Heart right ventricle (tissue), 16 donors: ENCODE results near the gene CPD. TPM values are rescaled to one million over a fixed set of nuclear protein-coding genes. Genes with fewer than 3 reads are reported as not detected.
"Not testable (repeated sequence)": the region's sequence is repeated elsewhere in the genome, so short reads cannot be mapped to it uniquely, and the experiment has no call there.

Experiments used
- ATAC-seq, 8 donors: fragments of 200-7000 bp; cut with Tn5 transposase; one replicate each; pipeline ENCODE4 v1.9.1; 2020; ENCODE audit warnings: mild to moderate bottlenecking in 8 of 8, moderate library complexity in 8 of 8, moderate number of reproducible peaks in 1 of 8
- DNase-seq, 2 donors: peaks; one replicate each; pipeline ENCODE4 v3.0.0-alpha.2; 2020
- H3K27ac ChIP-seq, 10 donors: fragments of 200-600 bp; sonication (generic) in 2 of 10; one replicate each; pipeline versions ENCODE4 v1.5.0 to v1.8.0; 2020 to 2022; ENCODE audit warnings: mild to moderate bottlenecking in 3 of 10
- H3K27me3 ChIP-seq, 7 donors: fragments of 200-600 bp; one replicate each; pipeline ENCODE4 v1.8.0; 2021 to 2022; ENCODE audit warnings: mild to moderate bottlenecking in 2 of 7
- H3K36me3 ChIP-seq, 9 donors: fragments of 200-600 bp; sonication (generic) in 1 of 9; one replicate each; pipeline versions ENCODE4 v1.5.0 to v1.8.0; 2020 to 2022; ENCODE audit warnings: mild to moderate bottlenecking in 2 of 9
- H3K4me1 ChIP-seq, 9 donors: fragments of 200-600 bp; sonication (generic) in 1 of 9; one replicate each; pipeline versions ENCODE4 v1.5.0 to v1.8.0; 2020 to 2022; ENCODE audit warnings: mild to moderate bottlenecking in 4 of 9
- H3K4me3 ChIP-seq, 10 donors: fragments of 200-600 bp; sonication (generic) in 2 of 10; one replicate each; pipeline versions ENCODE4 v1.5.0 to v1.8.0; 2020 to 2022; ENCODE audit warnings: mild to moderate bottlenecking in 7 of 10, moderate library complexity in 2 of 10
- H3K9me3 ChIP-seq, 11 donors: fragments of 200-600 bp in 10 of 11; sonication (generic) in 2 of 11; one replicate each; pipeline versions ENCODE4 v1.5.0 to v1.8.0; 2013 to 2022; ENCODE audit warnings: mild to moderate bottlenecking in 2 of 11, control low read depth in 1 of 11, moderate library complexity in 1 of 11
- CTCF ChIP-seq, 9 donors: fragments of 200-600 bp; sonication (generic) in 2 of 9; IDR thresholded peaks; one replicate each; pipeline versions ENCODE4 v1.5.0 to v1.8.0; 2021 to 2022; ENCODE audit warnings: antibody characterized with exemption in 9 of 9, mild to moderate bottlenecking in 5 of 9, moderate library complexity in 1 of 9
- WGBS, 2 donors: extraction: QIAGEN DNeasy Blood & Tissue Kit; methylation state at CpG; one replicate each; pipeline ENCODE4 v1.1.7; 2013; ENCODE audit warnings: inconsistent platforms in 1 of 2; 5-methylcytosine and 5-hydroxymethylcytosine counted together
- intact Hi-C, 10 donors: fragments of 100-400 bp; cut with DNase I; formaldehyde crosslinking; loops; one replicate each; pipeline versions ENCODE4 v1.11.1 to v1.14.2; 2022
- polyA plus RNA-seq, 2 donors: library from polyadenylated mRNA; stranded (reverse); fragments of 200-250 nt; gene quantifications; one replicate each; pipeline ENCODE4 v1.2.3, GENCODE V29; 2013
- total RNA-seq, 10 donors: library from RNA; stranded (reverse); fragmentation: NEBNext Ultra II Directional in 3 of 10; extraction: Animal tissue kit (Norgen Biotek cat#: 25700) in 3 of 10; gene quantifications; one replicate each; pipeline versions ENCODE4 v1.2.1 to v1.2.4, GENCODE V29; 2021 to 2023
- donor health status: Arrhythmogenic right ventricular cardiomyopathy.
- donor health status: ischemic (EF 13 %, LVEDD 7.1; RV severe dilation, severe dysfunction).
- donor health status: healthy with polysubstance abuse.
- donor health status: DM: no; HTN: yes; CAD: no.
- donor health status: DM: no; HTN: no; CAD: no.
- donor health status: ischemic (EF 25% LVEDD 6.9; RV normal size, moderate dysfunction).
- donor health status: ischemic (EF 25% LVEDD 5.7; RV mildly dilated, moderate dysfunction).
- donor health status: healthy.
- donor health status: DM: yes; HTN: yes; CAD: no.
- donor health status: Ischemic cardiomyopathy.
- donor health status: ischemic (EF 35%, LVEDD 5.7; RV mildly dilated, moderate dysfunction).
- donor health status: nonischemic (EF 11% LVEDD 7.7; RV severe dilation, severe dysfunction).
- donor health status: DM: yes; HTN: yes; CAD: no.
- donor health status: PGD.
- donor health status: ischemic (EF 29% LVEDD 5.4; RV normal size, mild dysfunction).
- donor health status: nonischemic (EF 23%, LVEDD 6.1; RV moderate dilation, normal function).

The CPD gene
- total and polyA plus RNA-seq, 12 donors: 4.2 to 44.0 (median 22.6) TPM

- H3K27ac ChIP-seq: peak overlapping the region in 1 of 10 donors; percentile 39
- WGBS, 2 donors: 86 to 90% methylated on average over 1 of the region's 1 CpG
Observed at GRCh38 chr17:30429155-30429554, 50.4 kb downstream of the CPD start.

GRCh38 chr17:30433514-30433913, 54.8 kb downstream of the CPD start:
- intact Hi-C loops: loop anchor here in 1 of 10 donors (10.0 kb wide), 1 partner anchor 89 kb away; no protein-coding TSS in a partner anchor
- ATAC-seq: peak in 2 of 8 donors; percentile 57 to 67

More at GRCh38 chr17:30429155-30429554, 50.4 kb downstream of the CPD start:
- Histone ChIP-seq H3K36me3 (peaks cover 0 to 87% (median 15%) of the 10 kb centered on the region in 9 donors), H3K4me1 (peaks cover 0 to 14% (median 0%) of the 10 kb centered on the region in 9 donors), H3K4me3 (no peak overlapping the region), H3K27me3 (no peaks in the 10 kb centered on the region), H3K9me3 (no peaks in the 10 kb centered on the region)
- TF ChIP-seq CTCF (IDR thresholded peaks at IDR 0.05): no peak
- DNase-seq: no peak
- intact Hi-C loops: no loop called here
- ATAC-seq: no peak

GRCh38 chr17:30436729-30437128, 58.0 kb downstream of the CPD start:
- H3K4me1 ChIP-seq: peaks cover 0 to 6% (median 0%) of the 10 kb centered on the region in 9 donors
- intact Hi-C loops: loop anchor here in 1 of 10 donors (10.0 kb wide), 1 partner anchor 92 kb away; no protein-coding TSS in a partner anchor
- no peaks in the 10 kb centered on the region for H3K27me3 ChIP-seq
- DNase-seq (no peak), ATAC-seq (no peak)
- H3K27ac ChIP-seq: no peak overlapping the region
- H3K9me3 ChIP-seq: no peaks in the 10 kb centered on the region
- no peak for TF ChIP-seq CTCF (IDR thresholded peaks at IDR 0.05)
- H3K4me3 ChIP-seq: no peak overlapping the region
- H3K36me3 ChIP-seq: peaks cover 0 to 66% (median 27%) of the 10 kb centered on the region in 9 donors

More at GRCh38 chr17:30433514-30433913, 54.8 kb downstream of the CPD start:
- no peaks in the 10 kb centered on the region for H3K9me3 ChIP-seq
- no peak for TF ChIP-seq CTCF (IDR thresholded peaks at IDR 0.05)
- DNase-seq: no peak
- no peaks in the 10 kb centered on the region for H3K27me3 ChIP-seq
- H3K4me3 ChIP-seq: no peak overlapping the region
- 66 to 75% methylated on average over 1 of the region's 1 CpG for WGBS, 2 donors
- peaks cover 0 to 13% (median 0%) of the 10 kb centered on the region in 9 donors for H3K4me1 ChIP-seq
- no peak overlapping the region for H3K27ac ChIP-seq
- H3K36me3 ChIP-seq: peaks cover 0 to 82% (median 27%) of the 10 kb centered on the region in 9 donors

- Histone ChIP-seq H3K9me3 (no peaks in the 10 kb centered on the region), H3K36me3 (peaks cover 0 to 50% (median 16%) of the 10 kb centered on the region in 9 donors), H3K4me3 (no peak overlapping the region), H3K4me1 (no peaks in the 10 kb centered on the region), H3K27me3 (no peaks in the 10 kb centered on the region), H3K27ac (no peak overlapping the region)
- 92 to 94% methylated on average over 6 of the region's 6 CpGs for WGBS, 2 donors
- intact Hi-C loops: no loop called here
- no peak for ATAC-seq
- TF ChIP-seq CTCF (IDR thresholded peaks at IDR 0.05): no peak
- DNase-seq: no peak
Observed at GRCh38 chr17:30443721-30444120, 65.0 kb downstream of the CPD start.

- H3K4me3 ChIP-seq, intact Hi-C loops, DNase-seq, H3K4me1 ChIP-seq, H3K27ac ChIP-seq, H3K27me3 ChIP-seq, H3K9me3 ChIP-seq, ATAC-seq: not testable (repeated sequence)
- peaks cover 0 to 71% (median 27%) of the 10 kb centered on the region in 9 donors for H3K36me3 ChIP-seq
Observed at GRCh38 chr17:30446640-30447039, 67.9 kb downstream of the CPD start.
